ENCODE measurements around the gene FYN.

The FYN gene

DNA sequence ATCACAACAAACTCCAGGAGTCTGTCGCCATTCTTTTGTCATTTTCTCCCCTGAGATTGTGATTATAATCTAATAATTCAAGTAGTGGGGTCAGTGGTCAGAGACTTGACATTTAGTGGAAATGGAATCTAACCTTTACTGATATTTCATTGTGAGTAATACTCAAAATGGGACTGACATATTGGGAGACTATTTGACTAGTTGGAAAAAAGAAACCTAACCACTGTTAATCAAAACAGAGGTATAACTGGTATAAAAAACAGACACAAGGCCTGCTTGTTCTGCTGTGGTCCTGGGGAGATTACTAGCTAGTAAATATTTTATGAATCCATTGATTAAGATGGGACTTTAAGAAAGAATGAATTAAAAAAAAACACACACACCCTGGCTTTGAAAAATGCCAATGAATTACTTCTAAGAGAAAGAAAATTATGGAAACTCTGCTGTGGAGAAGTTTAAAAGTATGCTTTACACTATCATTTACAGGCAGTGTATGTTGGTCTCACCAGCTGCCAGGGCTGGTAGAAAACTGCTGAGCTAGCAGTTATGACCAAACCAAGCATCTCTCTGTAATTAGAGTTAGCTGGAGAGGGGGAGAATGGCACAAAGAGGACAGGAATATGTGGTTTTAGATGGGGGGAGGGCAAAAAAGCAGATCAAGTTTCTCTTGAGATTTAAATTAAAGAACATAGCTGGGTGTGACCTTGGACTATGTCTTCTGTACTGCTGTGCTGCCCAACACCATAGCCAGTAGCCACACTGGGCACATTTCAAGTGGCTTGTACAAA lies 103.7 kb downstream of the FYN start:
- DNase-seq (ENCODE audit: low read depth in 2 of 2): no peak

DNA sequence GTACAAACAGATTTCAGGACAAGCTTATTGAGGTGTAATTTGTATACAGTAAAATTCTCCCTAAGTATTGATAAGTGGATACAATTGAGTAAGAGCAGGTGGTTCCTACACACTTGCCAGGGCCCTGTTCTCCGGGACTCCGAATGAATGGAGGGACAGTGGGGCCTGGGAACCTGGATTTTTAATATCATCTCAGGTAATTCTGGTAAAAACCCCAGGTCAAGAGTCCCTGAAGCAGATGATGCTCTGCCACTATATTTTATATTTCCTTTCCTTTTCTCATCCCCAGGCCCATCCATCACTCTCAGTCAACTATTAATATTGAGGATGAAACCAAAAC lies 104.9 kb downstream of the FYN start:
- no peak for DNase-seq (ENCODE audit: low read depth in 2 of 2)

DNA sequence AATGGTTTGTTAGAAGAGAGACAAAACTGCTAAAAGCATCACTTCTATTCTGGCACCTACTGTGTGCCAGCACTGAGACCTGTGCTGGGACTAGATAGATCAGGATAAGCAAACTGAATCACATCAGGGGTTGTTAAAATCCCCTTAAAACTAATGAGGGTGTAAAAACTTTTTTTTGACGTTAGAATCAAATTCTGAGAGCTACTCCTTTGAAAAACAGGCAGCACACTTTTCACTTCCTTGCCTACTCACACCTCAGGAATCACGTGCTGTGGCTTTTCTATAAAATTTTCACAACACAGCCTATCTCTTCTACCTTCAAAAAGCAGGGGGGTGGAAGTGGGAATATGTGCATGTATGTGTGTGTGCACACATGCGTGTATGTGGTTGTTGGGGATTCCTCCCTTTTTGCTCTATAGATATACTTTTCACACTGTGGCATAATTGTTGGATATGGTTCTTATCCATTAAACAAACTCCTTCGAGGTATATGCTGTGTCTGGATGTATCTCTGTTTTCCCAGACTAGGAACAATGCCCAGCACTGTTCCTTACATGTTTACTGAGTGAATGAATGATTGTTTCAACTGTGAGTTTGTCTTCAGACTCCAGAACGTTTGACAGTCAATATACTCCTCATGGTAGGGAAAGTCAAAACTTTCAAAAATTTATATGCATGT lies 105.4 kb downstream of the FYN start:
- no peak for DNase-seq (ENCODE audit: low read depth in 2 of 2)

DNA sequence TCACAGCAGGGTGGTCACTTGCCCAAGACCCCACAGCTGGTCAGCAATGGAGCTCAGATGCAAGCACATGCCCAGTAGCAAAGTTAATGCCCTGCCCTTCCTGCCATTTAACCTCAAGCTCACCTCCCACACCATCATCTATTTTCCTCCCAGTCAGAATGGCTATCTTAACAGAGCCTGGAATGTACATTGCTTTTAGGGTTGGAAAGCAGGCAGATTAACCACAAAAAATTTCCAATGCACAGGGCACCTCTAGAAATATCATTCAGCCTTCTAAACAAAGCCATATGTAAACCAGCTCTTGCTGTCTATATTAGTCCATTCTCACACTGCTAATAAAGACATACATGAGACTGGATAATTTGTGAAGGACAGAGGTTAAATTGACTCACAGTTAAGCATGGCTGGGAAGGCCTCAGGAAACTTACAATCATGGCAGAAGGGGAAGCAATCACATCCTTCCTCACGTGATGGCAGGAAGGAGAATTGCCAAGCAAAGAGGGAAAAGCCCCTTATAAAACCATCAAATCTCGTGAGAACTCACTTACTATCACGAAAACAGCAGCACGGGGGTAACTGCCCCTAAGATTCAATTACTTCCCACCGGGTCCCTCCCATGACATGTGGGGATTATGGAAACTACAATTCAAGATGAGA lies 106.9 kb downstream of the FYN start:
- DNase-seq (ENCODE audit: low read depth in 2 of 2): no peak

DNA sequence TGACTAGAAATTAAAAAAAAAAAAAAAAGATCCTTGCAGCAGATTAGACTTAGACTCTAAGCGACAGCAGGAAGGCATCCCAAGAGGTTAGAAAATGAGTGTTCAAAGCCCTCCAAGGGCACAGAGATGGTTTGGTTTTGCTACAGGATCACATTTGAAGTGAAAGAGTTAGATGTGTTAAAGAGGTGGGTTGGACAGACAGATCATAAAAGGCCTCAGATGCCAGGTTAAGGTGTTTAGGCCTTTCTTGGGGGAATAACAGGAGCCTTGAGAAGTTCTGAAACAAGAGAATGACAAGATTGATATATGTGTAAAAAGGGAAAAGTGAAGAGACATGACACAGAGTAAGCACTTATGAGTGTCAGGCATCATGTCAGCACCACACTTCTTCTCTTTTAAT lies 107.5 kb downstream of the FYN start:
- DNase-seq (ENCODE audit: low read depth in 2 of 2): no peak

DNA sequence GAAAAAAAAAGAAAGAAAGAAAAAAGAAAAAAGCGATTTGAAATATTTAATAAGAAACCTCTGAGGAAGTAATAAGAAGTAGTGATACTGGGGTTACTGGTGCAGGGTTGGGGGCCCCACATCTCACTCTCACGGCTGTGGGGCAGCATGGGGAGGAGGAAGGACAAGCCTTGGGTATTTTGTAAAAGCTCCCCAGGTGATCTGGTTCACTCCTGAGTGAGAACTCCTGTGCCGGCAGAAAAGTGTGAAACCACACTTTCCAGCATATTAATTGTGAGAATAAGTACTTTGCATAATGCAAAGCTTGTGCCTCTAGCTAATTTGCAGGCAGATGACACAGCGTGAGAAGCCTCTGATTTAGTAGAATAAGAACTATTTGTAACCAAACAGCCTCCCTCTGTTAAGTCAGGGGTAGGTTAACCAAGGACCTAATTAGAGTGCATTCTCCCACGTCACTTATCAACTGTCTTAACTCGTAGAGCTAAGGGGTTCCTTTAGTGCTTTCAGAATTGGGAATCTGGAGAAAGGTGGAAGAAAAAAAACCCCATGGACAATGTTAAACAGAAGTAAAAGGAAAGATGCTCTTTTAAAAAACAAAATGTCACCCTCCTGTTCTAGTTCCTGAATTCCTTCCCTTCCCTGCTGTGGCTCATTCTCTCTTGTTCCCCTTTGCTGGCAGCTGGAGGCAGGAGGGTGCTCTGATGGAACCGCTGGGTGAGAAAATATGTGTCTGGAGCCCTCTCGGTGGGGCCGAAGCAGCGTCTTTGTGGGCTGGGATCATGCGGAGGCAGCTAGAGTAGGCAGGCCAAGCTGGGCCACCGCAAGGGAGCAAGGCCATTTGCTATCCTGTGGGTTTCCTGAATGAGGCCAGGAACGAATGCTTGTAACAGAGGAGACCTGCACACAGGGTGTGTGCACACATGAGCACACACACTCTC lies 108.7 kb downstream of the FYN start:
- peak in 1 of 2 donors; percentile 40 for DNase-seq (ENCODE audit: low read depth in 2 of 2)

DNA sequence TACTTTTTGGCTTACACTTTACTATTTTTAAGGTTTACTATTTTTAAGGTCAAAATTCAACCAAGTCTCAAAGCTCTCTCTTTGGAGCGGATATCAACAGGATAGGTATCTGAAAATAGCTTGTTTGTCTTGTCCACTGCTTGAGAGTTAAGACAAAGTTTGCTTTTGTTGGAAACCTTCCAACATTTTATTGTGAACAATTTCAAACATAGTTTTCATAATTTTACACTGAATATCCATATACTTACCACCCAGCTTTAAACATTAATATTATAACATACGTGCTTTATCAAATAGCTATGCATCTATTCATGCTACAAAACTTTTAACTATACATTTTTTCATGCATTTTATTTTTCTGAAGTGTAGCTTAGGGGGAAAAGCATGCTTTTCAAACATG lies 109.9 kb downstream of the FYN start:
- no peak for DNase-seq (ENCODE audit: low read depth in 2 of 2)

DNA sequence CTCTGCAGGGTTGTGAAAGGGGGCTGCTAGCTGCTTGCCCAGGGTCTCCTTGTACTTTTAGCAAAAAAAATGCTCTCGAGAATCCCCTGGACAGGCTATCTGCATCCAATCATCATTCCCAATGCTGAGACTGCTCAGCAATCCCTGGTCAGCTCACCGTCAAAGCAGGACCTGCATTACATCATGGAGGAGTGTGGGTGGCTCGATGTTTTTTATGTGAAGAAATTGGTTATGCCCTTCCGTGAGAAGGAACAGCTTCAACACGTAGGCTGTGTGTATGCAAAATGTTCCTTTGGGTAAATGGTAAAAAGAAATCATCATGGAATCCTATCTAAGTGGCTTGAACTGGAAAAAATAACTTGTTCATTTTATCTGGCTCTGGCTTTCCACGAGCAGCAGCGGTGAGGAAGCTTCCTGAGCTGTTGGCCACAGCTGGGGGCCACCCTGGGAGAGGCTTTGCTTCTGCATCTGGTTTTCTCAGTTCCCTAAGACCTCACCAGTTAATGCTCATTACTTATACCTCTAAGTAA lies 111.4 kb downstream of the FYN start:
- DNase-seq (ENCODE audit: low read depth in 2 of 2): no peak

DNA sequence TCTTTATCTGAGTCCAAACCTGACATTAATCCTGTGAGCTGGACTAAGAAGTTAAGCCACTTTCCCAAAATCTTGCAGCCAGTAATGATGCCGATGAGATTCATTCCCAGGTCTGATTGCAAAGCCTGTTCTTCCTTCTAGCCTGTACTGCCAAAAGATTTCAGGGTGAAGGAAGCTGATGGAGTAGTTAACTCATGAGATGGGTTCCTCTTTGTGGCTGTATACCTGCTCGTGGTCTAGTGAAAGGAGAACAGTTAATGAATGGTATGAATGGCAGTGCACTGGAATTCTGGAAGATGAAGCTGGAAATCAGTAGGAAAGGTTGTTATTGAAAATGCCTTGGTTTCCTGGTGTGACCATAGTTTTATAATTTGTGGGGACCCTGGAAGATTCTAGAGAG lies 112.0 kb downstream of the FYN start:
- no peak for DNase-seq (ENCODE audit: low read depth in 2 of 2)

DNA sequence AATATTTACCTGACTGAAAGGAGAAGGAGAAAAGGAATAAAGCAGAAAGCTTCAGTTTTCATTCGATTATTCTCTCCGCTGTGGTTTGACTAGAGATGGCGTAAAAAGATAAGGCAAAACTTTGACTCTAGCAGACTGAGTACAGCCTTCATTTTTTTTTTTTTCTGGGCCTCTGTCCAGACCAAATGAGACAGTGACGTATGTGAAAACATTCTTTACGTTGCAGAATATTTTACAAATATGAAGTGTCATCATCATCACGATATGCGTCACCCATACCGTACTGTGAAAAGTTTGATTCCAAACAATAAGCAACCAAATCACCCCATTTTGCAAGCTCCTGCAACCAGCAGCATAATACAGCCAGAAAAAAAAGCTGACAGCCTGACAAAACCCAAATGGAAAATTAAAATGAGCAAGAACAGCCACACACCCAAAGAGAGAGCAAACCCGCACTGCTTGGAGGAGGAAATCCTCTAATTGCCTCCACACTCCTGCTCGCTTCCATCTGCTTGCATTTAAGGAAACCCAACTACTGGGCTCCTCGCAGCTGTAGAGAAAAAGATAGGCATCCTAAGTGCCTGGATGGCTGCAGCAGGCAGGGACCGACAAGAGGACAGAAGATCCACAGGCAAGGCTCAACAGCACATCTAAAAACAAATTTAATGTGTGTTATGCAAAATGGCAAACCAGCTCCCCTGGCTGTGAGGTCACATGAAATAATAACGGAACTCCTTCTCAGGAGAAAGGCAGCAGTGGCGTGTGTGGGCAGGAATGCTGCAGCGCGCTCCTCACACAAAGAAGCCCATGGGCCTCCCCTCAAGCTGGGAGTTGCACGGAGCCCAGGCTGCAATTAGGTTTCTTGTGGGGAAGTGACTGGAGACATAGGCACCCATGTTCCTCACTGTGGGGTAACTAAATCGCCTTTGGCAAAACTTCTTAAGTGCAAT lies 113.1 kb downstream of the FYN start:
- DNase-seq (ENCODE audit: low read depth in 2 of 2): no peak

DNA sequence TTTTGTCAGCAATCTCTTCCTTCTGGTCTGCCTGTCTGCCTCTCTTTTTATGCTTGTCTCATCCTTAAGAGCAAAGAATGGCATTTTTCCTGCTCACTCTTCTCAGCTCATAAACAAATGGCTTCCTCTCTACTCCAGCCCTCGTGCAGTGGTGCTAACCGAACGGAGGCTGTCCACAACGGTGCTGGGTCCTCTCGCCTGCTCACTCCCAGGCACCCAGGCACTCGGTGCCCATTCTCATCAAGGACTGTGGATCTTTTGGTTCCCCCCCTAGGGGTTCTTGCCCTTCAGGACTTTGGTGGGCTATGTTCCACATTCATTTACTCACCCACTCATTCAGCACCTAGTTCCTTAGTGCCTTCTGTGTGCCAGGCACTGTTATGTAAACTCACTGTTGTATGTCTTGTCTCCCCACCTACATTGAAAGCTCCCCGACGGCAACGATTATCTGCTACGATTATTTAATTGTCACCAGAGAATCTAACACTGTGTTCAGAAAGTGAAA lies 113.9 kb downstream of the FYN start:
- DNase-seq (ENCODE audit: low read depth in 2 of 2): no peak

DNA sequence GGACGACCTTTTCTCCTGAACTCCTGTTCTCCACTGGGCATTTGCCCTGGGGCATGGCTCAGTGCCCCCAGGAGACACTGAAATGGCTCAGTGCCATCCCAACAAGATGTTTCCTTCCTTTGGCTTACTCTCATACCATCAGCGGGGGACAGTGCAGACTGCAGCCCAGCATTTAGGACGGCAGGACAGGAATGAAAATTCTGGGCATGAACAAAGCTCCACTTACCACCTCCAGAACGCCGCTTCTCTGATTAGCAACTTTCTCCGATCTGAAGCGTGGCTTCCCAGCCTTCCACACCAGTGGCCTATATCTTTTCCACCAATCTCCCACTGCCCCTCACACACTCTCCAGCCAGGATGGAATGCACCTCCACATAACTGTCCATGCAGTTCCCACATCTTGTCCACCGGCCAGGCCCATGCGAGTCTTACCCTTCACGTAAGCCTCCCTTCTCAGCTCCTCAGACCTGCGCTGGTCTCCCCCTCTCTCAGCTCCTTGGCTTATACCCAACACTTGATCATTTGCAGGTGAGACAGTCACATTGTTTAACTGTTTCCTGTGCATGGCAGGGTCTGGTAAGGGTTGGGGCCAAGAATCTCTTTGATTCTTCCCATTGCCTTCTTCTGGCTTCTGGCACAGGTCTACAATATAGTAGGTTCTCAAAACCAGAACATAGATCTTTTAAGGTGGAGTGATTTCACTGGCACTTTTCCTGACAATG lies 114.5 kb downstream of the FYN start:
- no peak for DNase-seq (ENCODE audit: low read depth in 2 of 2)

DNA sequence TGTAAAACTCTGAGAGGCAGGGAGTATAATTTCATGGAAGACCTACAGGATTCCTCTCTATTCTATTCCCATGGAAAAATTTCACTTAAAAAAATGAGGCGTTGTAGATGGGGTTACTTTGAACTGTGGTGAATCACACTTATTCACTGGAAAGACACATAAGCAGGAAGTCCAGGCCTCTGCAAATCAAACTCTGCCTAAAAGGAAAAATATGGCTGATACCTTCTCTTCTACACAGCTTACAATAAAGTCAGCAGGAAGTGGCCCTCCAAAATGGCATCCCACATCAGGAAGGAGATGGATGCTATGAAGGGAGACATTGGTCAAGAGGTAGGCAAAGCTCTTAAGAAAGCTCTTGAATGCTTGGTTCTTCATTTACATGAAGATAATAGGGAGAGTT lies 115.9 kb downstream of the FYN start:
- DNase-seq (ENCODE audit: low read depth in 2 of 2): no peak

DNA sequence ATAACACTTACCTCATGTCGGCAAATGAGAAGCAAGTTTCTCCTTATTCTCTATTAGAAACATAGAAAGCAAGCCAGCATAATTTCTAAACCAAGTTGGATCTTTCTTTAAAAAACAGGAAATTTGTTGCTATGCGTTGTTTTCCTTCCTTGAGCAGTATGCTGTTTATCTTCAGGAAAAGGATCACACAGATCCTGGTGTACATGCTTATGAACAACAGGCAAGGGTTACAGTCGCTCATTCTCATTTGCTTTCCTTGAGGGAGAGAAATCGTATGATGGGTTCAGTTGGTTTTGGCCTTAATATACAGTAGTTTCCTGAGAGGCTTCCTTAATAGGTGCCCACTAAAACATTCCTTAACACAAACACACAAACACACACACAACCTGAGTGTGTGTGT lies 118.8 kb downstream of the FYN start:
- no peak for DNase-seq (ENCODE audit: low read depth in 2 of 2)

DNA sequence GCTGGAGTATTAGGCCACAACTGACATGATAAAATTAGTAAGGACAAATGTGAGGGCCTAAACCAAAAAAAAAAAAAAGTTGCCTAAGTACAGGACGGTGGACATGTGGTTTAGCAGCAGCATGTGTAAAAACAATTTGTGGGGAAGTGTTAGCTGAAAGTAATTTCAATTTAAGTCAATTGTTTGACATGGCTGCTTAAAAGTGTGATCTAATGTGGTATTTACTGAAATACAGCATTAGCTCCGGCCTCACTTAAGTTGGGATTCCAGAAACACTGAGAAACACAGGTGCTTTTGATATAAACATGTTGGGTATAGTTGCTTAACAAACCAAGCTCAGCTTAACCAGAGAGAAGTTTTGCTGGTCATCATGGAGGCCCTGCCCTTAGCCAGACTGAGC lies 119.7 kb downstream of the FYN start:
- no peak for DNase-seq (ENCODE audit: low read depth in 2 of 2)

DNA sequence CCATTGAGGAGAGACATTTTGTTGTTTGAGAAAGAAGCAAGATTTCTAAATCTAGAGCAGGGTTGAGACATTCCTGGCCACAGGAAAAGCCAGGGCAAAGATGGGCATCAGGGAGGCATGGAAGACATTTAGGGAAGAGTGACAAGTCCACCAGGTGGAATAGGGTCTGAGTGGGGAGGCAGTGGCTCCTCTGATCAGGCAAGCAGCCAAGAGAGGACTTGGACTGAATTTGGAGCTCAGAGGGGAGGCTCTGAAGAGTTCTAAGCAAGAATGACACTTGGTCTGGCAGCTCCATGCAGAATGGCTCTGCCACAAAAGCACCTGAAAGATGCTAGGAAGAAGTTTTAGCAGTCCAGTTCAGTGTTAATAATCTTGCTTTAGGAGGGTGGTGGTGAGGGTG lies 120.8 kb downstream of the FYN start:
- no peak for DNase-seq (ENCODE audit: low read depth in 2 of 2)

DNA sequence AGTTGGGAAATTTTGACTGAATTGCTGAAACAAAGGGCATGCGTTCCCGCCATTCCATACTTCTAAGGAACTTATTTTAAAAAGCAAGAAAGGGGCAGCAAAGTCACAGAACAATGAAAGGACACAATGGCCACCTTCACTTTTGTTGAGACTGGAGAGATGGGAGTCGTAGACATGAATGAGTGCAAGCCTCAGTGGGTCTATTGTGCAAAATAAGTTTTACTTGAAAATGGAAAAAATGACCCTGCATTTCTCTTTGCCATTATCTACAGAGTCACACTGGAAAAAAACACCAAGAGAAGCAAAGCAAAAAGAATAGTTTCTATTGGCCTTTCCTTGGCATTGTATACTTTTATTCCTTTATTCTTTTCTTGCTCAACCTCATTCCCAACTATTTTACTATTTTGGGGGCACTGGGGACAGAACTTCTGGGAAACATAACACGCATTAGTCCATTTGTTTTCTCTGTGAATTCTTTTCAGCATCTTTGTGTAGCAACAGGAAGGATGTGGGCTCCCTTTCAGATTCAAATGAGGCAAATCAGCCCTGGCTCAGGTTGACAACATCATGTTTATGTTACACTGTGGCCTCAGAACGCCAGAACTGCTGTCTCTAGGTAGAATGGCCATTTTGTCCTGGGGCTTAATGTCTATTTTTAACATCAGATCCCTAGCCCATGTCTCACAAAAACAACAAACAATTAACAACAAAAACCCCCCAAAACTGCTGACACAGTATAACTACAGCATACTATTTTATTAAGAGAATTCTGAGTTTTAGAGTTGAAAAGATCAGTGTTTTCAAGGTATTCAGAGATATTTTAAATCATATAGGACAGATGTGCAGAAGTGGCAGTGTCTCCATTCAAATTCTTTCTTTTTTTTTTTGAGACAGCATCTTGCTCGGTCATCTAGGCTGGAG lies 122.2 kb downstream of the FYN start:
- DNase-seq (ENCODE audit: low read depth in 2 of 2): no peak

DNA sequence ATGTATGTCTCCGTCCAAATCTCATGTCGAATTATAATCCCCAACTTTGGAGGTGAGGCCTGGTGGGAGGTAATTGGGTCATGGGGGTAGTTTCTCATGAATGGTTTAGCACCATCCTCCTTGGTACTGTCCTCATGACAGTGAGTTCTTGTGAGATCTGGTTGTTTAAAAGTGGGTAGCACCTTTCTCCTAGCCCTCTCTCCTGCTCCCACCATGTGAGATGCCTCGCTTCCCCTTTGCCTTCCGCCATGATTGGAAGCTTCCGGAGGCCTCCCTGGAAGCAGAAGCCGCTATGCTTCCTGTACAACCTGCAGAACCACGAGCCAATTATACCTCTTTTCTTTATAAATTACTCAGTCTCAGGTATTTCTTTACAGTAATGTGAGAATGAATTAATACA lies 123.1 kb downstream of the FYN start:
- DNase-seq (ENCODE audit: low read depth in 2 of 2): no peak

DNA sequence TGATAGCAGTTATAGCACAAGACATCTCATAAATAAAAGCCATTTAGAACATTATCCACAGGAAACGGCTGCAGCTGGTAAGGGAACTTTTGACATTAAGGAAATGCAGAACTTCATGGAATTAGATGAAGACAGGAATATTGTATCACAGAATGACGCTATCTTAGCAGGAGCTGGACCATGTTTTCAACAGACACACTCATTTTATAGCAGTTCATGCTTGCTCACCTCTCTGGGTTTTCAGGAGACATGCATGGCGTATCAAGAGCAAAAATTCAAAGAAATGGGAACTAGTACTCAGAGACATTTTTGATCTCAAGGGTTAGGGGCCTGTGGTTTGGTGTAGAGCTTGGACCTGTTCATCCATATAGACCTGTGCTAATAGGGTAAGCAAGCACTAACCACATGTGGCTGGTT lies 125.0 kb downstream of the FYN start:
- no peak for DNase-seq (ENCODE audit: low read depth in 2 of 2)

Data from activated CD4-positive, alpha-beta T cell treated with anti-CD3 and anti-CD28 coated beads for 24 hours (primary cell).